ENCODE results near the gene FETUB.

Gene FETUB

DNA sequence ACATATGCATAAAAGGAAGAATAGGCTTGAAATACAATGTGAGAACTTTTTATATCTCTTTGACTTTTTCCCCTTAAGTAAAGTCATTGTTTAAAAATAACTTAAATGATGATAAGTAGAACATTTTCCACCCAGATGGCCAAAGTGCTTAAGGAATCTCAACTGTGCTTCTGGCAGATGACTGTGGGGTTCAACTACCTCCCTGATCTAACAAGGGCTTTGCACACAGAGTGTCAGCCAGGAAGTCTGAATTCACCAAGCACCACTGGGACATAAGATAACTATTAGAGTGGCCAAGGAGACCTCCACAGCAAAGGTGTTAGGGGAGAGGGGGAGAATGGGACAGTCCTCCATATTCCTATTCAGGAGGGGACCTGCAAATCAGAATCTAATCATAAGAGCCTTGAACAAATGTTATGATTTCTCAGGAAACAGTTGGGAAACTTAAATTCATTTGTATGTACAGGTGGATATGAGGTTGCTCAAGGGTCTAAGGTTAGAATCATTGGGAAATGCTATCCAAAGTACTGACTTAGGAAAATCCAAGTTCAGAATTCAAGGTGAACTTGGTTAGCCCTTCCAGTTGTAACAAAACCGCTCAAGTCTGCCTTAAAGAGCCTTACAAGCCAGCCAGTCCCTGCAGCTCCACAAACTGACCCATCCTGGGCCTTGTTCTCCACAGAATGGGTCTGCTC, at the start of gene FETUB:
Gene FETUB (plus strand): TSS at position 622 of the 695 bp plus-strand sequence. CDS start 62 bp downstream, at position 684.
- DNase-seq (ENCODE audit: low read depth in 3 of 3, low spot score in 1 of 3), result no peak

- no peak for DNase-seq (ENCODE audit: low read depth in 3 of 3, low spot score in 1 of 3)
Observed at GRCh38 chr3:186590580-186591295, 49.5 kb upstream of the FETUB start.

GRCh38 chr3:186592682-186593081, 47.5 kb upstream of the FETUB start:
- DNase-seq (ENCODE audit: low read depth in 3 of 3, low spot score in 1 of 3), result no peak

- no peak for DNase-seq (ENCODE audit: low read depth in 3 of 3, low spot score in 1 of 3)
Observed at GRCh38 chr3:186593862-186594261, 46.3 kb upstream of the FETUB start.

DNA sequence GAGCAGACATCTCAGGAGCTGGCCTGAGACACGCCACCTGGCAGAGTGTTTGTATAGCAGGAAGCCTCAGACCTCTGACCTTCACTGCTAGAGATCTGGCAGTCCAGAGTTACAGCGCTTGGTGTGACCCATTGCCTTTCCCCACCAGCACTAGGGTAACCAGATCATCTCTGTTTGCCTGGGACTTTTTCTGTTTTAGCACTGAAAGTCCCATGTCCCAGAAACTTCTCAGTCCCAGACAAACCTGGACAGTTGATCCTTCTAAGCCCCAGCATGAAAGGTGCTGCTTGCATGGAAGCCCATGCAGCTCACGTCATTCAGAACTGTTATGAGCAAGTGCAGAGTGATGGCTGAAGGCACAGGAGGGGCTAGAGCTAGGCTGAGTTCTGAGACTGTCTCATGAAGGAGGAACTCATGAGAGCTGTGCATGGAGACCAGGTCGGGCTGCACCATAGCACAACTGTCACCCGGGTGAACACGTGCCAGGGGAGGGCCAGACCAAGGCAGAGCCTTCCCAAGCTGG, 45.5 kb upstream of the FETUB start:
- DNase-seq (ENCODE audit: low read depth in 3 of 3, low spot score in 1 of 3), result no peak

DNA sequence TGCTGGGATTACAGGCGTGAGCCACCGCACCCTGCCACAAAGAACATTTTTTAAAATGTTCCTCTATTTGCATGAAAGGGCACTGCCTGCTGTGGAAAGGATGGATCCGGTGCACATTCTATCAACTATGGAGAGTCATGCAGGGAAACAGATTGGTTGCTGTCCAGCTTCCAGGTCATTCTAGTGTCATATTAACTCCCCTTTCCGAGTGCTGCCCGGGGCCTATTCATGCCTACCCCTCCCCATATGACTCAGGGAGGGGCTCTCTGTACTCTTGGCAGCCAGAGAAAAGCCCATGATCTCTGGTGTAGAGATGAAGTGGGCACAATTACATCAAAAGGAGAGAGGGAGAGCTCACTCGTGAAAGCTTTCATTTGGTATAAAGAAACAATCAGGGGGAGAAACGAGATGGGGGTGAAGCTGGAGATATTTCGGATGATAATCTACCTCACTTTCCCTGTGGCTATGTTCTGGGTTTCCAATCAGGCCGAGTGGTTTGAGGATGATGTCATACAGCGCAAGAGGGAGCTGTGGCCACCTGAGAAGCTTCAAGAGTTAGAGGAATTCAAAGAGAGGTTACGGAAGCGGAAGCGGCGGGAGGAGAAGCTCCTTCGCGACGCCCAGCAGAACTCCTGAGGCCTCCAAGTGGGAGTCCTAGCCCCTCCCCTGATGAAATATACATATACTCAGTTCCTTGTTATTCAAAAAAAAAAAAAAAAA, 43.5 kb upstream of the FETUB start:
- DNase-seq (ENCODE audit: low read depth in 3 of 3, low spot score in 1 of 3), result no peak

DNA sequence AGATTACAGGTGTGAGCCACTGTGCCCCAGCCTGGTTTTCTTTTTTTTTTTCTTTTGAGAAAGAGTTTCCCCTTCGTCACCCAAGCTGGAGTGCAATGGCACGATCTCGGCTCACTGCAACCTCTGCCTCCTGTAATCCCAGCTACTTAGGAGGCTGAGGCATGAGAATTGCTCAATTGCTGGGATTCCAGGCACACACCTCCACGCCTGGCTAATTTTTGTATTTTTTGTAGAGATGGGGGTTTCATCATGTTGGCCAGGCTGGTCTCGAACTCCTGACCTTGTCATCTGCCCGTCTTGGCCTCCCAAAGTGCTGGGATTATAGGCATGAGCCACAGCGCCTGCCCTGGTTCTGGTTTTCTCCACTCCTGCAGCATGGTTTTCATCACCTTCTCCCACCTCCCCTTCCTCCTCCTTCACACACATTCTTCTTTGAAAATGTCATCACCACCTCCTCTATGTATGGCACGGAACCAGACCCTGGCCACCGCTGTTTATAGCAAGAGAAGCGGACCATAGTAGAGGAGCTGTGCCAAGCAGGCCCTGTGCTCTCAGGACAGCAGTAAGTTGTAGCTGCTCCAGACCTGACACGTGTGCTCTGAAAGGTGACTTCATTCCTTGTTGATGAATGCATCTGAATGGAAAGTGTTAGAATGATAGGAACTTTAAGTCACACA, 42.0 kb upstream of the FETUB start:
- DNase-seq (ENCODE audit: low read depth in 3 of 3, low spot score in 1 of 3), result no peak

DNA sequence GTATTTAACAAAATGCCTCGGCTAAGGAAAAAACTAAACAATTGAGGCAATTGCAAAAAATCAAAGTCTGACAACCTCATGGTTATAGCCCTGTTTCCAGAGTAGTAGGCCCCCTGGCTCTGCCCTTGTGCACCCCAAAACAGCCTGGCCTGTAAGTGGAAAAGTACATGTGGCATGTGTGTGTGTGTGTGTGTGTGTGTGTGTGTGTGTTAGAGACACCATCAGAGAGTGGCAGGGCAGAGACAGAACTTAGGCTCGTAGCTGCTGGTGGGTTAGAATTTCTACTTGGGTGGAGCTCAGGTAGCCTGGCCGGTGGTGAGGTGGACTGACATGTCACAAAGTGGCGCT, 41.4 kb upstream of the FETUB start:
- DNase-seq (ENCODE audit: low read depth in 3 of 3, low spot score in 1 of 3), result no peak

DNA sequence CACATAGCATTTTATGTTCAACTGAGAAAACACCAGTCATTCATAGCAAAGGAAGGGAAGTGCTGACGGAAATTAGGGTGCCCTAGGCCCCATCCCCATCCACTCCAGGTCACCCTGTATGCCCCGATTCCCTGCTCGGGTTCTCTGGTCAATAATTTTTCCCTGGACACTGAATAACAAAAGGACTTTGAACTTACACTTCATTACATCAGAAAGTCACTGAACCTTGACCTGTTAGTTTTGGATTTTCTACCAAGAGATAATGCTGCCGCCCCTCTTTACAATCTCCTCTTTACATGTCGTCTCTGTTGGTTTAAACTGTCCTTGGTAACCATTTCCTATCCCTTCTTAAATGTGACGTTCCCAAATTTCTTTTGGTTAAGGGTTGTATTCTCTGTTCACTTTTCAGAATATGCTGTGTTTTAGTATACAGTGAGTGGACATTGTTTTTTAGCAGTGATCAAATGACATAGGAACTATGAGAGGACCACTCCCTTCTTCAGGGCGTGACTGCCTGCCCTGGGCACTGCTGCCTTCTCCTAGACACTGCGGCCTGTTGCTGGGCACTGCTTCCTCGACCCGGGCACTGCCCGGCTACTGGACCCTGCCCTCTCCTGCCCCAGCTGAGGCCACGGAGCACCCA, 40.9 kb upstream of the FETUB start:
- no peak for DNase-seq (ENCODE audit: low read depth in 3 of 3, low spot score in 1 of 3)

GRCh38 chr3:186599785-186600166, 40.4 kb upstream of the FETUB start:
- DNase-seq (ENCODE audit: low read depth in 3 of 3, low spot score in 1 of 3), result no peak

DNA sequence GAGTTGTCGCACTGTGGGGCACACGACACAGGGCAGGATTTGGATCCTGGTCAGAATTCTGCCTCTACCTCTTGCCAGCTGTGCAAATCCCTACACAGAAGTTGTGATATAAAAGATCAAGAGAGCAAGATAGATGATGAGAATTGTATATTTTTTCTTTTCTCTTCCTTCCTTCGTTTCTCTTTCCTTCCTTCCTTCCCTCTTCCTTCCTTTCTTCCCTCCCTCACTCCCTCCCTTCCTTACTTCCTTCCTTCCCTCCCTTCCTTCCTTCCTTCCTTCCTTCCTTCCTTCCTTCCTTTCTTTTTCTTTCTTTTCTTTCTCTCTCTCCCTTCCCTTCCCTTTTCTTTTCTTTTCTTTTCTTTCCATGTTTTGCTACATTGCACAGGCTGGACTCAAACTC, 39.3 kb upstream of the FETUB start:
- no peak for DNase-seq (ENCODE audit: low read depth in 3 of 3, low spot score in 1 of 3)

- no peak for DNase-seq (ENCODE audit: low read depth in 3 of 3, low spot score in 1 of 3)
Observed at GRCh38 chr3:186603159-186603558, 37.0 kb upstream of the FETUB start.

DNA sequence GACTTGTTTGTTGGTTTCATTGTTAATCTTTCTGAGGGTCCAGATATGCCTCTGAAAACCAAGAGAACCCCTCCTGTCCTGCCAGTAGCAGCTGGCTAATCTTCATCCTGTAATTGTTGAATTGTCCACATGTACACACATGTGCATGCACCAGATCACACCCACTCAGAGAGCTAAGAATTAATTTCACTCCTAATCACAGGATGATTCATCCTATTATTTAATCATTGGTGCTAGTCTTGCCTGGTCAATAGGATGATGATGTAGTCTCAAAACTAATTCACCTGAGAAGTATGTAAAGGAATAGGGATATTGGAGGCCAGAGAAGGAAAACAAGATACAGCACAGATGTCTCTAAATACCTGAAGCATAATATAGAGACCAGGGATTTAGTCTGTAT, 35.1 kb upstream of the FETUB start:
- no peak for DNase-seq (ENCODE audit: low read depth in 3 of 3, low spot score in 1 of 3)

- DNase-seq (ENCODE audit: low read depth in 3 of 3, low spot score in 1 of 3), result no peak
Observed at GRCh38 chr3:186605561-186606545, 34.3 kb upstream of the FETUB start.

- no peak for DNase-seq (ENCODE audit: low read depth in 3 of 3, low spot score in 1 of 3)
Observed at GRCh38 chr3:186608624-186609215, 31.5 kb upstream of the FETUB start.

- no peak for DNase-seq (ENCODE audit: low read depth in 3 of 3, low spot score in 1 of 3)
Observed at GRCh38 chr3:186609247-186609868, 30.8 kb upstream of the FETUB start.

DNA sequence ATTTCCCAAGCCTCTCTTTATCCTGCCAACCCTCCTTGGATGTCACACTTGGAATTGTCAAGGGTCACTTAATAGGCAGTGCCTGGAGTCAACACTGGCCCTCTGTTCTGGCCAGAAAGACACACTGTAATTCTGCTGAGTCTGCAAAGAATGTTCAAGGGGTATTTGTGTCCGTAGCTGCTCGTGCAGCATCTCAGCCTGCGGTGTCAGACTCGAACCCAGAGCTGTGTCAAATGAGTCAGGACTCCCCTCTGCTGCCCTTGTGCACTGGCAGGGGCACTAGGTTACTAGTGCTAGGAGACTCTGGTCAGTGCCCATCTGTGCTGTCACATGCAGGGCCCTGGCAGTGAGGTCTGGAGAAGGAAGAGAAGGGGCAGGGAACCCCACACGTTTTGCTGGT, 28.1 kb upstream of the FETUB start:
- DNase-seq (ENCODE audit: low read depth in 3 of 3, low spot score in 1 of 3), result no peak

DNA sequence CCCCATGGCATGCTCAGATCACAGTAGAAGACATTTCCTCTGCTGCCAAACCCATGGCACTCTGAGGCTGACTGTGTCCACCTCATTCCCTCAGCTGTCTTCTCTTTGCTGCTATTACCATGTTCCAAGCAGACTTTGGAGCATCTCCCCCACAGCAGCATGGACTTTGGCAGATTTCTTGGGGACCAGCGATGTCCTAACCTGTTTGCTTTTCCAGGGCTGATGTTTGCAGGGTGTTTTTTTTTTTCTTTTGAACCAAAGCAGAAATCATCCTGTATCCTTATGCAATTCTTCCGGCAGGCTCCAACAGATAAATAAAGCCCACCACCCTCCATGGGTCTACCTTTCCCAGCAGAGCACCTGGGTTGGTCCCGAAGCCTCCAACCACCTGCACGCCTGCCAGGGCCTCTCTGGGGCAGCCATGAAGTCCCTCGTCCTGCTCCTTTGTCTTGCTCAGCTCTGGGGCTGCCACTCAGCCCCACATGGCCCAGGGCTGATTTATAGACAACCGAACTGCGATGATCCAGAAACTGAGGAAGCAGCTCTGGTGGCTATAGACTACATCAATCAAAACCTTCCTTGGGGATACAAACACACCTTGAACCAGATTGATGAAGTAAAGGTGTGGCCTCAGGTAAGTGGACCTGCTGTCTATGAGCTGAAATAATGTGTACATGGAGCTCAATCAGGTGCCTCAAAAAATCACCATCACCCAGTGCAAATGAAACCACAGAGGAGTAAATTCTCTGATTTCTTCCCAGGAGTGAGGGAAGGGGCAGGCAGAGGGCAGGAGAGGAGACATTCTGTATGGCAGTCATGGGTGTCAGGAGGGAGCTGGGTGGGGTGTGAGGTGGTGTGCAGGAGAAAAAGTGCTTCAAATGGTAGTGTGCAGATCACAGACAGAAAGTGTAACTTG, 27.2 kb upstream of the FETUB start, which contains the start of gene AHSG:
Gene AHSG (plus strand): TSS at position 340 of the 916 bp plus-strand sequence. CDS start 82 bp downstream, at position 422.
- no peak for DNase-seq (ENCODE audit: low read depth in 3 of 3, low spot score in 1 of 3)

Measured in stimulated activated CD4-positive, alpha-beta T cell treated with anti-CD3 and anti-CD28 coated beads, TNF-alpha, amount 100 ng/mL, for 1 hour (primary cell).